ENCODE measurements around the gene MAP3K4. TPM values are rescaled to one million over a fixed set of nuclear protein-coding genes. Genes with fewer than 3 reads are reported as not detected.

Gene MAP3K4
- total RNA-seq, 3 donors from 2014 or later: 24.6 to 49.2 (median 45.2) TPM

GRCh38 chr6:161013695-161014094 lies 22.1 kb downstream of the MAP3K4 start:
- no peak overlapping the region for H3K4me3 ChIP-seq
- no peak for DNase-seq (ENCODE audit: low spot score in 2 of 2)
- no peaks in the 10 kb centered on the region for H3K9me3 ChIP-seq
- H3K27me3 ChIP-seq: no peaks in the 10 kb centered on the region
- TF ChIP-seq, protein P1, sequence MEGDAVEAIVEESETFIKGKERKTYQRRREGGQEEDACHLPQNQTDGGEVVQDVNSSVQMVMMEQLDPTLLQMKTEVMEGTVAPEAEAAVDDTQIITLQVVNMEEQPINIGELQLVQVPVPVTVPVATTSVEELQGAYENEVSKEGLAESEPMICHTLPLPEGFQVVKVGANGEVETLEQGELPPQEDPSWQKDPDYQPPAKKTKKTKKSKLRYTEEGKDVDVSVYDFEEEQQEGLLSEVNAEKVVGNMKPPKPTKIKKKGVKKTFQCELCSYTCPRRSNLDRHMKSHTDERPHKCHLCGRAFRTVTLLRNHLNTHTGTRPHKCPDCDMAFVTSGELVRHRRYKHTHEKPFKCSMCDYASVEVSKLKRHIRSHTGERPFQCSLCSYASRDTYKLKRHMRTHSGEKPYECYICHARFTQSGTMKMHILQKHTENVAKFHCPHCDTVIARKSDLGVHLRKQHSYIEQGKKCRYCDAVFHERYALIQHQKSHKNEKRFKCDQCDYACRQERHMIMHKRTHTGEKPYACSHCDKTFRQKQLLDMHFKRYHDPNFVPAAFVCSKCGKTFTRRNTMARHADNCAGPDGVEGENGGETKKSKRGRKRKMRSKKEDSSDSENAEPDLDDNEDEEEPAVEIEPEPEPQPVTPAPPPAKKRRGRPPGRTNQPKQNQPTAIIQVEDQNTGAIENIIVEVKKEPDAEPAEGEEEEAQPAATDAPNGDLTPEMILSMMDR (IDR thresholded peaks at IDR 0.05): no peak
- TF ChIP-seq POLR2AphosphoS5 (IDR thresholded peaks at IDR 0.05) (no peak), POLR2A (IDR thresholded peaks at IDR 0.05) (no peak)
- no peak overlapping the region for H3K27ac ChIP-seq
- intact Hi-C loops (cut with DNase I; ENCODE audit: low total_unique reads): no loop called here
- no peaks in the 10 kb centered on the region for H3K36me3 ChIP-seq
- H3K4me1 ChIP-seq: no peaks in the 10 kb centered on the region

DNA sequence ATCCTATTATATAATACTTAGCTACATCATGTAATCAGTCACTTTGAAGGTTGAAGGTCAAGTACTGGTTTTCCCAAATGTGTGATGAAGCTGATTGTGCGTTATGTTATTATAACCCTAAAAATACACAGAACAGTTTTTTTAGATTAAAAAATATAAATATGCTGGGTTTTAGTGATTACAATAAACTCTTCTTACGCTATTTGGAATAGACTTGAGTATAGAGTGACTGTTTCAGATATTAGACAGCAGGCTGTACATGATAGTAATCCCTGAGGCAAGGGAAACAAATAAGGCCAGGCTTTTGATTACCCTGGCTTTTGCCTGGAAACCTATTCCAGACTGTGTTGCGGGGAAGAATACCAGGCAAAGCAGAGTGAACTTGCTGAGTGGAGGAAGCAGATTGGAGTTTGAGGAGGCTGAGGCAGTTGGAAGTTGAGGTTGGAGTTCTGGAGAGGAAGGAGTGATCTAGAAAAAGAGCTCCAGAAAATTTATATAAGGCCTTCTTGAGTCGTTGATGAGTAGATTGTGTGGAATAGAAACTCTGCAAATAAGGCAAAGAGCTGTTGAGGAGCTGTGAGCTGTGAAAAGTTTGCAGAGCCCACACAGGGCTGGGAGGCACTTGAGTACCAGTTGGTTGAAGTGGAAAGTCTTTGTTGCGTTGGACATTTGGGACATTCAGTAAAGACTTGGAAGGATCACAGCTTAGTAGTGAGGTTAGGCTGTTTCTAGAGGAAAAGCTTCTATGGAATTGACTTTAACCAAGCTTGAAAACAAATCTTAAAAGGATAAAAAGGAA lies 26.4 kb downstream of the MAP3K4 start:
- Histone ChIP-seq H3K27me3 (no peaks in the 10 kb centered on the region), H3K4me1 (no peaks in the 10 kb centered on the region), H3K9me3 (no peaks in the 10 kb centered on the region), H3K27ac (no peak overlapping the region), H3K36me3 (no peaks in the 10 kb centered on the region), H3K4me3 (no peak overlapping the region)
- TF ChIP-seq POLR2A (IDR thresholded peaks at IDR 0.05) (no peak), POLR2AphosphoS5 (IDR thresholded peaks at IDR 0.05) (no peak)
- TF ChIP-seq, protein P1 (IDR thresholded peaks at IDR 0.05): no peak
- no peak for DNase-seq (ENCODE audit: low spot score in 2 of 2)
- intact Hi-C loops (cut with DNase I; ENCODE audit: low total_unique reads): no loop called here

GRCh38 chr6:161019324-161019839 lies 27.8 kb downstream of the MAP3K4 start:
- intact Hi-C loops (cut with DNase I; ENCODE audit: low total_unique reads): no loop called here
- no peak overlapping the region for H3K27ac ChIP-seq
- no peak overlapping the region for H3K4me3 ChIP-seq
- H3K36me3 ChIP-seq: no peaks in the 10 kb centered on the region
- H3K4me1 ChIP-seq: no peaks in the 10 kb centered on the region
- no peak for DNase-seq (ENCODE audit: low spot score in 2 of 2)
- no peaks in the 10 kb centered on the region for H3K9me3 ChIP-seq
- TF ChIP-seq POLR2AphosphoS5 (IDR thresholded peaks at IDR 0.05) (no peak), POLR2A (IDR thresholded peaks at IDR 0.05) (no peak)
- TF ChIP-seq, protein P1 (IDR thresholded peaks at IDR 0.05): no peak
- no peaks in the 10 kb centered on the region for H3K27me3 ChIP-seq

GRCh38 chr6:161021543-161021942 lies 30.0 kb downstream of the MAP3K4 start:
- H3K4me1 ChIP-seq: no peaks in the 10 kb centered on the region
- intact Hi-C loops (cut with DNase I; ENCODE audit: low total_unique reads): no loop called here

More at GRCh38 chr6:161021543-161021942, 30.0 kb downstream of the MAP3K4 start:
- DNase-seq (ENCODE audit: low spot score in 2 of 2): no peak
- Histone ChIP-seq H3K27ac (no peak overlapping the region), H3K36me3 (no peaks in the 10 kb centered on the region), H3K9me3 (no peaks in the 10 kb centered on the region), H3K4me3 (no peak overlapping the region), H3K27me3 (no peaks in the 10 kb centered on the region)
- no peak for TF ChIP-seq POLR2AphosphoS5 (IDR thresholded peaks at IDR 0.05)
- TF ChIP-seq, protein P1 (IDR thresholded peaks at IDR 0.05): no peak
- TF ChIP-seq POLR2A (IDR thresholded peaks at IDR 0.05): no peak

Data from breast epithelium (tissue), 4 donors.